Measurements from ENCODE around the gene SPSB1. TPM values are rescaled to one million over a fixed set of nuclear protein-coding genes. Genes with fewer than 3 reads are reported as not detected.
A peak's percentile ranks its signal among the peaks of the same experiment; 100 is the strongest.

Gene SPSB1
- total RNA-seq = 100 to 1,000 TPM; 107 to 171 TPM

- Histone ChIP-seq H3K27ac (peak within 1 kb of the TSS; percentile 87 to 93), H3K4me3 (peak within 1 kb of the TSS; percentile 87), H3K4me1 (ENCODE audit: control insufficient read depth in 1 of 2, low read depth in 2 of 2) (peaks cover 31 to 55% of the 10 kb centered on the region in 2 donors), H3K9me3 (peaks cover 12% of the 10 kb centered on the region), H3K27me3 (replicated peaks; ENCODE audit: insufficient read depth) (no peaks in the 10 kb centered on the region), H3K36me3 (no peaks in the 10 kb centered on the region)
- ATAC-seq (ENCODE audit: insufficient number of reproducible peaks, low FRiP score, low read depth) (peak; percentile 54), DNase-seq (ENCODE audit: low spot score) (peak; percentile 43)
- TF ChIP-seq CTCF (IDR thresholded peaks at IDR 0.05) = no peak
Measured at GRCh38 chr1:9292361-9293240, at the start of gene SPSB1. Gene SPSB1, plus strand, starts transcription at chr1:9292894. Its CDS starts 62,998 bp downstream, at chr1:9355892.

- ATAC-seq (ENCODE audit: insufficient number of reproducible peaks, low FRiP score, low read depth) (no peak), DNase-seq (ENCODE audit: low spot score) (no peak)
- H3K4me1 ChIP-seq (ENCODE audit: control insufficient read depth in 1 of 2, low read depth in 2 of 2) = peaks cover 52 to 78% of the 10 kb centered on the region in 2 donors
Measured at GRCh38 chr1:9243066-9243739, 49.5 kb upstream of the SPSB1 start.

GRCh38 chr1:9244501-9245229, 48.0 kb upstream of the SPSB1 start:
- DNase-seq (ENCODE audit: low spot score) (no peak), ATAC-seq (ENCODE audit: insufficient number of reproducible peaks, low FRiP score, low read depth) (no peak)
- peaks cover 19% of the 10 kb centered on the region for H3K36me3 ChIP-seq

More at GRCh38 chr1:9243066-9243739, 49.5 kb upstream of the SPSB1 start:
- H3K4me3 ChIP-seq = peak overlapping the region; percentile 45
- peaks cover 19% of the 10 kb centered on the region for H3K36me3 ChIP-seq
- H3K9me3 ChIP-seq = no peaks in the 10 kb centered on the region
- no peak for TF ChIP-seq CTCF (IDR thresholded peaks at IDR 0.05)
- H3K27me3 ChIP-seq (replicated peaks; ENCODE audit: insufficient read depth) = no peaks in the 10 kb centered on the region
- peak overlapping the region; percentile 52 to 70 for H3K27ac ChIP-seq

GRCh38 chr1:9245230-9245619, 47.5 kb upstream of the SPSB1 start:
- ATAC-seq (ENCODE audit: insufficient number of reproducible peaks, low FRiP score, low read depth) (no peak), DNase-seq (ENCODE audit: low spot score) (no peak)
- H3K27ac ChIP-seq = no peak overlapping the region
- H3K36me3 ChIP-seq = peaks cover 19% of the 10 kb centered on the region
- H3K4me3 ChIP-seq = no peak overlapping the region
- no peaks in the 10 kb centered on the region for H3K27me3 ChIP-seq (replicated peaks; ENCODE audit: insufficient read depth)
- H3K9me3 ChIP-seq = no peaks in the 10 kb centered on the region
- H3K4me1 ChIP-seq (ENCODE audit: control insufficient read depth in 1 of 2, low read depth in 2 of 2) = peaks cover 44 to 76% of the 10 kb centered on the region in 2 donors
- no peak for TF ChIP-seq CTCF (IDR thresholded peaks at IDR 0.05)

More at GRCh38 chr1:9244501-9245229, 48.0 kb upstream of the SPSB1 start:
- Histone ChIP-seq H3K4me1 (ENCODE audit: control insufficient read depth in 1 of 2, low read depth in 2 of 2) (peaks cover 46 to 76% of the 10 kb centered on the region in 2 donors), H3K27me3 (replicated peaks; ENCODE audit: insufficient read depth) (no peaks in the 10 kb centered on the region), H3K27ac (no peak overlapping the region), H3K9me3 (no peaks in the 10 kb centered on the region), H3K4me3 (no peak overlapping the region)
- TF ChIP-seq CTCF (IDR thresholded peaks at IDR 0.05) = no peak

Data from thoracic aorta (tissue), 2 donors.